ENCODE data around the gene CCNH.
A peak's percentile ranks its signal among the peaks of the same experiment; 100 is the strongest.

DNA sequence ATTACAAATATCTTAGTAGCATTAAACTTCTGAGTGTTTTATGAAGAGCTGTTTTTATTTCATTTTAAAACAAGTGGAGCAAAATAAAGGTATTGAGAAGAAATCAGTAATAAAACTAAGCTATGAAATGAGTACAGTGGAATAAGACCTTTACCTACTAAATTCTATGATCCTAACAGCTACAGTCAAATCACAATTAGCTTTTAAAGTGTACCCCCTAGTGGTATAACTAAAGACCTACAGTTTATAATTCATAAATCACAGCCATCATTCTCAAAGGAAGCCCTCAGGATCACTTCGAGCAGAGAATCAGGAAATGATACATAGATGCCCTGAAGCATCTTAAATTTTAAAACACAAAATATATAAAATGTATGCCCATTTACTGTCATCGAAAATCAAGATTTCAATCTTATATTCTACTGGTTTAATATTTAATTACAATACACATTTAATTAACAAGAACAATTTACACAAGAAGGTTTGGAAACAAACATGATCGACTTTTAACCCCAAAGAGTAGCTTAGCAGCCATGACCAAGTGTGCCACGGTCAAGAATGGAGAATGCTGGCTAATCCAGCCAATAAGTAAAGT, 12.3 kb downstream of the CCNH start:
- TF ChIP-seq EZH2 (IDR thresholded peaks at IDR 0.05; ENCODE audit: low read length, unreplicated experiment) (no peak), EZH2phosphoT487 (IDR thresholded peaks at IDR 0.05; ENCODE audit: borderline replicate concordance, low read length) (no peak)
- TF ChIP-seq, protein P1, sequence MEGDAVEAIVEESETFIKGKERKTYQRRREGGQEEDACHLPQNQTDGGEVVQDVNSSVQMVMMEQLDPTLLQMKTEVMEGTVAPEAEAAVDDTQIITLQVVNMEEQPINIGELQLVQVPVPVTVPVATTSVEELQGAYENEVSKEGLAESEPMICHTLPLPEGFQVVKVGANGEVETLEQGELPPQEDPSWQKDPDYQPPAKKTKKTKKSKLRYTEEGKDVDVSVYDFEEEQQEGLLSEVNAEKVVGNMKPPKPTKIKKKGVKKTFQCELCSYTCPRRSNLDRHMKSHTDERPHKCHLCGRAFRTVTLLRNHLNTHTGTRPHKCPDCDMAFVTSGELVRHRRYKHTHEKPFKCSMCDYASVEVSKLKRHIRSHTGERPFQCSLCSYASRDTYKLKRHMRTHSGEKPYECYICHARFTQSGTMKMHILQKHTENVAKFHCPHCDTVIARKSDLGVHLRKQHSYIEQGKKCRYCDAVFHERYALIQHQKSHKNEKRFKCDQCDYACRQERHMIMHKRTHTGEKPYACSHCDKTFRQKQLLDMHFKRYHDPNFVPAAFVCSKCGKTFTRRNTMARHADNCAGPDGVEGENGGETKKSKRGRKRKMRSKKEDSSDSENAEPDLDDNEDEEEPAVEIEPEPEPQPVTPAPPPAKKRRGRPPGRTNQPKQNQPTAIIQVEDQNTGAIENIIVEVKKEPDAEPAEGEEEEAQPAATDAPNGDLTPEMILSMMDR (conservative IDR thresholded peaks at IDR 0.05; ENCODE audit: low read depth, low read length): peak; percentile 94
